ENCODE data around the gene AGBL3. TPM values are rescaled to one million over a fixed set of nuclear protein-coding genes. Genes with fewer than 3 reads are reported as not detected.

The AGBL3 gene
- polyA plus RNA-seq, 1 experiment: 0.32 TPM

DNA sequence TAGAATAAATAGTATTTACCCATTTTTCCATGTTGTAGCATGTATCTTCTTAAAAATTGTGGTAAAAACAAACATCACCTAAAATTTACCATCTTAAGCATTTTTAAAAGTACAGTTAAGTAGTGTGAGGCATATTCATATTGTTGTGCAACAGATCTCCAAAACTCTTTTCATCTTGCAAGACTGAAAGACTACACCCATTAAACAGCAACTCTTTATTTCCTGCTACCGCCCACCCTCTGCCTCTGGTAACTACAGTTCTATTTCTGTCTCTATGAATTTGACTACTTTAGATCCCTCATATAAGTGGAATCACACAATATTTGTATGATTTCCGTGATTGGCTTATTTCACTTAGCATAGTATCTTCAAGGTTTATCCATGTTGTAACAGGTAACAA lies 40.0 kb upstream of the AGBL3 start:
- POLR2A ChIA-PET: no interaction called here
- H3K27me3 ChIP-seq (ENCODE audit: control insufficient read depth, insufficient read depth, low read length): no peaks in the 10 kb centered on the region
- CTCF ChIA-PET: interaction anchor here (0.9 kb wide), 1 partner anchor 210 kb away, joined by 3 read pairs; no protein-coding TSS in a partner anchor
- DNase-seq (ENCODE audit: low read depth): no peak
- no peak overlapping the region for H3K4me3 ChIP-seq (ENCODE audit: low read depth, low read length)
- TF ChIP-seq, protein P1, sequence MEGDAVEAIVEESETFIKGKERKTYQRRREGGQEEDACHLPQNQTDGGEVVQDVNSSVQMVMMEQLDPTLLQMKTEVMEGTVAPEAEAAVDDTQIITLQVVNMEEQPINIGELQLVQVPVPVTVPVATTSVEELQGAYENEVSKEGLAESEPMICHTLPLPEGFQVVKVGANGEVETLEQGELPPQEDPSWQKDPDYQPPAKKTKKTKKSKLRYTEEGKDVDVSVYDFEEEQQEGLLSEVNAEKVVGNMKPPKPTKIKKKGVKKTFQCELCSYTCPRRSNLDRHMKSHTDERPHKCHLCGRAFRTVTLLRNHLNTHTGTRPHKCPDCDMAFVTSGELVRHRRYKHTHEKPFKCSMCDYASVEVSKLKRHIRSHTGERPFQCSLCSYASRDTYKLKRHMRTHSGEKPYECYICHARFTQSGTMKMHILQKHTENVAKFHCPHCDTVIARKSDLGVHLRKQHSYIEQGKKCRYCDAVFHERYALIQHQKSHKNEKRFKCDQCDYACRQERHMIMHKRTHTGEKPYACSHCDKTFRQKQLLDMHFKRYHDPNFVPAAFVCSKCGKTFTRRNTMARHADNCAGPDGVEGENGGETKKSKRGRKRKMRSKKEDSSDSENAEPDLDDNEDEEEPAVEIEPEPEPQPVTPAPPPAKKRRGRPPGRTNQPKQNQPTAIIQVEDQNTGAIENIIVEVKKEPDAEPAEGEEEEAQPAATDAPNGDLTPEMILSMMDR (IDR thresholded peaks at IDR 0.05; ENCODE audit: insufficient read depth, low read depth, low read length): no peak
- H3K36me3 ChIP-seq (ENCODE audit: control insufficient read depth, insufficient read depth, low read length): peaks cover 27% of the 10 kb centered on the region

DNA sequence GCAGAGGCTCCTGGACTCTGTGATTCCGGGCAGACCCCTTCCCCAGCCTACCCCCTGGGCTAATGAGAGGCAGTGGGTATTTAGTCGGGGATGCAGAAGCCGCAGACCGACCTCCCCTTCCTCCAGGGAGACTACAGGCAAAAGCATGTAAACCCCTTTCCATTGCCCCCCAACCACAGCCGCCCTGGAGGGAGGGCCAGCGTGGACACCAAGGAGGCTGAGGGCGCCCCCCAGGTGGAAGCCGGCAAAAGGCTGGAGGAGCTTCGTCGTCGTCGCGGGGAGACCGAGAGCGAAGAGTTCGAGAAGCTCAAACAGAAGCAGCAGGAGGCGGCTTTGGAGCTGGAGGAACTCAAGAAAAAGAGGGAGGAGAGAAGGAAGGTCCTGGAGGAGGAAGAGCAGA lies 39.0 kb upstream of the AGBL3 start:
- Histone ChIP-seq H3K4me3 (ENCODE audit: low read depth, low read length) (no peak overlapping the region), H3K27me3 (ENCODE audit: control insufficient read depth, insufficient read depth, low read length) (no peaks in the 10 kb centered on the region), H3K36me3 (ENCODE audit: control insufficient read depth, insufficient read depth, low read length) (peaks cover 31% of the 10 kb centered on the region)
- CTCF ChIA-PET: interaction anchor here (0.6 kb wide), 1 partner anchor 197 kb away, joined by 3 read pairs; no protein-coding TSS in a partner anchor
- POLR2A ChIA-PET: no interaction called here
- TF ChIP-seq, protein P1 (IDR thresholded peaks at IDR 0.05; ENCODE audit: insufficient read depth, low read depth, low read length): no peak
- no peak for DNase-seq (ENCODE audit: low read depth)

DNA sequence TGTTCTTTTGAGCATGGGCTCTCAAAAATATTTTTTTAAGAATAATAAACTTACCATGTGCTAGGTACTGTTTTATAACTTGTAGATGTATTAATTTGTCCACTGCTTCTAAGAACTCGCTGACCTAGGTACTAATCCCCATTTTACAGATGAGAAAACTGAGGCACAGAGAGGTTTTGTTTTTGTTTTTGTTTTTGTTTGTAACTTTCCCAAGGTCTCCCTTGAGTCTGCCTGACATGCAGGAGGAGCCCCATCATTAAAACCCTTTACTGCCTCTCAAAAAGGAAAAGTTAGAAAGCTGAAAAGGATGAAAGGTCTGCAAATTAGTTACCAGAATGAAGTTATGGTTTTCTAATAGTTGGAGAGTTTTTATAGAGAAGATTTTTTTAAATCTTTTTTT lies 38.5 kb upstream of the AGBL3 start:
- Histone ChIP-seq H3K36me3 (ENCODE audit: control insufficient read depth, insufficient read depth, low read length) (peaks cover 31% of the 10 kb centered on the region), H3K27me3 (ENCODE audit: control insufficient read depth, insufficient read depth, low read length) (no peaks in the 10 kb centered on the region), H3K4me3 (ENCODE audit: low read depth, low read length) (no peak overlapping the region)
- TF ChIP-seq, protein P1 (IDR thresholded peaks at IDR 0.05; ENCODE audit: insufficient read depth, low read depth, low read length): no peak
- no peak for DNase-seq (ENCODE audit: low read depth)
- CTCF ChIA-PET: no interaction called here
- POLR2A ChIA-PET: no interaction called here

DNA sequence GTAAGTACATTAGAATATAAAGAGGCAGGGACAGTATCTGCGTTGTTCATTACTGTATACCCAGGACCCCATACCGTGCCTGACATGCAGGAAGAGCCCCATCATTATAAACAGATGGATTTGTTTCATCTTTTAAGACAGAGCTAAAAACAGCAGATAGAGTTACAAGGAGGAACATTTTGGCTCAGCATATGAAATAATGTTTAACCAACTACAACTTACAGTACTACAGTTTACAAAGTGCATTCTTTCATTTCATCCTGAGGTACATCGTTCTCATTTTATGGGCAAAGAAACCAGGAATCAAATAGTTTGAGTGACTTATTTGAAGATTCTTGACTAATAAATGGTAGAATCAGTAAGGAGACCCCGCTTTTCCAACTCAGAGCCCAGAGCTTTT lies 38.1 kb upstream of the AGBL3 start:
- Histone ChIP-seq H3K4me3 (ENCODE audit: low read depth, low read length) (no peak overlapping the region), H3K27me3 (ENCODE audit: control insufficient read depth, insufficient read depth, low read length) (no peaks in the 10 kb centered on the region), H3K36me3 (ENCODE audit: control insufficient read depth, insufficient read depth, low read length) (peaks cover 29% of the 10 kb centered on the region)
- no peak for DNase-seq (ENCODE audit: low read depth)
- ChIA-PET CTCF (no interaction called here), POLR2A (interaction anchor here (0.7 kb wide), 1 partner anchor 119 kb away, joined by 4 read pairs; no protein-coding TSS in a partner anchor)
- TF ChIP-seq, protein P1 (IDR thresholded peaks at IDR 0.05; ENCODE audit: insufficient read depth, low read depth, low read length): no peak

DNA sequence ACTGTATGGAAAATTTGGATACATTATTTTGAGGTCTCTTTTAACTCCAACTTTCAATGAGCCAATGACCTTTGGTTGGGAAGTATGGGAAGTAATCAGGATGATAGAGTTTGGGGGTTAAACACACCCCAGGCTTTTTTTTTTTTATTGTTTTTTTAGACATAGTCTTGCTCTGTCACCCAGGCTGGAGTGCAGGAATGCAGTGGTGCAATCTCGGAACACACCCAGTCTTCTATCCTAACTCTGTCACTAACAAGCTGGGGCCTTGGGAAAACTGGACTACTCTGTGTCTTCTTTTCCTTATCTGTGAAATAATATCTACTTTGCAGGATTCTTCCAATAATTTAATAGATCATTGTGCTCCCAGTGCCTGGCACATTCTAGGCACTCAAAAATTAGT lies 37.6 kb upstream of the AGBL3 start:
- H3K4me3 ChIP-seq (ENCODE audit: low read depth, low read length): no peak overlapping the region
- no peak for DNase-seq (ENCODE audit: low read depth)
- CTCF ChIA-PET: interaction anchor here (0.6 kb wide), 1 partner anchor 260 kb away, joined by 4 read pairs; no protein-coding TSS in a partner anchor
- POLR2A ChIA-PET: interaction anchor here (0.7 kb wide), 2 partner anchors 119 to 301 kb away, joined by 4 to 11 read pairs; no protein-coding TSS in a partner anchor
- no peaks in the 10 kb centered on the region for H3K27me3 ChIP-seq (ENCODE audit: control insufficient read depth, insufficient read depth, low read length)
- TF ChIP-seq, protein P1 (IDR thresholded peaks at IDR 0.05; ENCODE audit: insufficient read depth, low read depth, low read length): no peak
- H3K36me3 ChIP-seq (ENCODE audit: control insufficient read depth, insufficient read depth, low read length): peaks cover 29% of the 10 kb centered on the region

Measured in BJ (cell line).